ENCODE data around the gene ZNF81. TPM values are rescaled to one million over a fixed set of nuclear protein-coding genes. Genes with fewer than 3 reads are reported as not detected.
"Not testable (repeated sequence)": the region's sequence is repeated elsewhere in the genome, so short reads cannot be mapped to it uniquely, and the experiment has no call there.

ZNF81 gene
- total RNA-seq, 6 experiments from 2014 or later: 2.4 to 3.8 (median 3.3) TPM

GRCh38 chrX:47958761-47959342, 122.2 kb downstream of the ZNF81 start:
- Histone ChIP-seq H3K27me3 (no peaks in the 10 kb centered on the region), H3K4me3 (no peak overlapping the region), H3K9me3 (no peaks in the 10 kb centered on the region), H3K36me3 (no peaks in the 10 kb centered on the region), H3K27ac (no peak overlapping the region), H3K4me1 (no peaks in the 10 kb centered on the region)
- ATAC-seq (peak in 2 of 4 donors; percentile 26 to 32), DNase-seq (no peak)
- TF ChIP-seq CTCF (IDR thresholded peaks at IDR 0.05) (peak in 1 of 4 donors; percentile 17), POLR2A (IDR thresholded peaks at IDR 0.05) (no peak)
- WGBS (ENCODE audit: insufficient coverage, low coverage, low lambda C conversion rate, missing lambda C conversion rate): 20% methylated on average over 2 of the region's 4 CpGs
- intact Hi-C loops (cut with DNase I): no loop called here

GRCh38 chrX:47960406-47960805, 123.7 kb downstream of the ZNF81 start:
- TF ChIP-seq CTCF (IDR thresholded peaks at IDR 0.05) (no peak), POLR2A (IDR thresholded peaks at IDR 0.05) (no peak)
- no peaks in the 10 kb centered on the region for H3K4me1 ChIP-seq
- H3K4me3 ChIP-seq: no peak overlapping the region
- 44% methylated on average over 2 of the region's 2 CpGs for WGBS (ENCODE audit: insufficient coverage, low coverage, low lambda C conversion rate, missing lambda C conversion rate)
- H3K27ac ChIP-seq: no peak overlapping the region
- ATAC-seq: no peak
- DNase-seq: no peak
- H3K36me3 ChIP-seq: no peaks in the 10 kb centered on the region
- H3K9me3 ChIP-seq: no peaks in the 10 kb centered on the region
- H3K27me3 ChIP-seq: no peaks in the 10 kb centered on the region
- intact Hi-C loops (cut with DNase I): no loop called here

- WGBS (ENCODE audit: insufficient coverage, low coverage, low lambda C conversion rate, missing lambda C conversion rate): 70% methylated on average over 3 of the region's 6 CpGs
- H3K4me1 ChIP-seq; H3K27ac ChIP-seq; H3K36me3 ChIP-seq; H3K4me3 ChIP-seq; DNase-seq; H3K27me3 ChIP-seq; H3K9me3 ChIP-seq; ATAC-seq; intact Hi-C loops (cut with DNase I): not testable (repeated sequence)
These were observed 125.1 kb downstream of the ZNF81 start for GRCh38 chrX:47961830-47962229.

GRCh38 chrX:47965526-47965925, 128.8 kb downstream of the ZNF81 start:
- WGBS (ENCODE audit: insufficient coverage, low coverage, low lambda C conversion rate, missing lambda C conversion rate): 87% methylated on average over 7 of the region's 14 CpGs
- ATAC-seq; H3K27me3 ChIP-seq; intact Hi-C loops (cut with DNase I); H3K4me1 ChIP-seq; H3K4me3 ChIP-seq; H3K9me3 ChIP-seq; DNase-seq; H3K27ac ChIP-seq; H3K36me3 ChIP-seq: not testable (repeated sequence)

Other genes with a start within 250 kb of the ZNF81 start
- gene SYN1, start 217.0 kb upstream of the ZNF81 start, total RNA-seq: 1 to 10 TPM in 2 of 6 experiments, under 1 TPM in 3, not detected in 1; 0.22 to 3.1 (median 0.37) TPM
- 10 to 100 TPM in 3 of 6 experiments, 1 to 10 TPM in 3; 6.8 to 24.0 (median 9.8) TPM for gene CFP, start 207.0 kb upstream of the ZNF81 start, total RNA-seq
- gene ELK1, start 186.3 kb upstream of the ZNF81 start, total RNA-seq: 10 to 100 TPM; 14.8 to 23.9 (median 19.7) TPM
- gene UXT, start 177.7 kb upstream of the ZNF81 start, total RNA-seq: 10 to 100 TPM; 40.2 to 53.5 (median 49.5) TPM
- 1 to 10 TPM; 2.1 to 2.5 (median 2.3) TPM for gene ZNF182, start 167.1 kb downstream of the ZNF81 start, total RNA-seq
- not detected for gene SPACA5, start 170.1 kb downstream of the ZNF81 start, total RNA-seq
- gene ZNF630, start 234.7 kb downstream of the ZNF81 start, total RNA-seq: 1 to 10 TPM in 1 of 6 experiments, under 1 TPM in 4, not detected in 1; 0.35 to 1.2 (median 0.84) TPM

Measured in right lobe of liver (tissue), 6 donors.